ENCODE data around the gene NRN1L.
"Not testable (repeated sequence)": the region's sequence is repeated elsewhere in the genome, so short reads cannot be mapped to it uniquely, and the experiment has no call there.

Gene NRN1L

GRCh38 chr16:67909056-67909742, 24.5 kb downstream of the NRN1L start:
- Histone ChIP-seq H3K4me3 (IDR thresholded peaks at IDR 0.05; ENCODE audit: insufficient read depth, low read depth, low read length) (no peak overlapping the region), H4K20me1 (ENCODE audit: insufficient read depth) (no peaks in the 10 kb centered on the region), H3K9ac (no peak overlapping the region), H3K4me2 (no peak overlapping the region; the same call in 1 of the 2 replicates), H3K36me3 (ENCODE audit: insufficient read depth) (no peaks in the 10 kb centered on the region), H3K79me2 (ENCODE audit: insufficient read depth, low read depth) (no peaks in the 10 kb centered on the region), H3K27me3 (ENCODE audit: insufficient read depth, low read depth) (no peaks in the 10 kb centered on the region), H2AFZ (ENCODE audit: low read depth) (no peak overlapping the region), H3K4me1 (ENCODE audit: low read depth, poor library complexity, severe bottlenecking) (peaks cover 12% of the 10 kb centered on the region), H3K27ac (peak overlapping the region; percentile 27; the same call in 1 of the 2 replicates)
- no peak for TF ChIP-seq CTCF (conservative IDR thresholded peaks at IDR 0.05; ENCODE audit: low read depth, low read length)

- H3K4me2 ChIP-seq: peak overlapping the region; percentile 3; the same call in 1 of the 2 replicates
- 0 out of 2 replicates have a peak, but pooled peaks cover 6% of the 10 kb centered on the region for H3K79me2 ChIP-seq (ENCODE audit: insufficient read depth, low read depth)
- no peak overlapping the region for H3K9ac ChIP-seq
- no peaks in the 10 kb centered on the region for H3K27me3 ChIP-seq (ENCODE audit: insufficient read depth, low read depth)
- H3K36me3 ChIP-seq (ENCODE audit: insufficient read depth): no peaks in the 10 kb centered on the region
- no peak overlapping the region for H2AFZ ChIP-seq (ENCODE audit: low read depth)
- H3K4me3 ChIP-seq (IDR thresholded peaks at IDR 0.05; ENCODE audit: insufficient read depth, low read depth, low read length): no peak overlapping the region
- H3K27ac ChIP-seq: peak overlapping the region; percentile 27; the same call in 1 of the 2 replicates
- H3K4me1 ChIP-seq (ENCODE audit: low read depth, poor library complexity, severe bottlenecking): peaks cover 12% of the 10 kb centered on the region
- H4K20me1 ChIP-seq (ENCODE audit: insufficient read depth): no peaks in the 10 kb centered on the region
- TF ChIP-seq CTCF (conservative IDR thresholded peaks at IDR 0.05; ENCODE audit: low read depth, low read length): no peak
These were observed 25.5 kb downstream of the NRN1L start for GRCh38 chr16:67910158-67910557.

- H3K4me1 ChIP-seq (ENCODE audit: low read depth, poor library complexity, severe bottlenecking): peaks cover 6% of the 10 kb centered on the region
- no peak overlapping the region for H2AFZ ChIP-seq (ENCODE audit: low read depth)
- no peak for TF ChIP-seq CTCF (conservative IDR thresholded peaks at IDR 0.05; ENCODE audit: low read depth, low read length)
- H3K9ac ChIP-seq: no peak overlapping the region
- no peak overlapping the region for H3K4me3 ChIP-seq (IDR thresholded peaks at IDR 0.05; ENCODE audit: insufficient read depth, low read depth, low read length)
- no peak overlapping the region for H3K27ac ChIP-seq
- H3K36me3 ChIP-seq (ENCODE audit: insufficient read depth): no peaks in the 10 kb centered on the region
- H3K4me2 ChIP-seq: no peak overlapping the region
- H3K27me3 ChIP-seq (ENCODE audit: insufficient read depth, low read depth): no peaks in the 10 kb centered on the region
- 0 out of 2 replicates have a peak, but pooled peaks cover 6% of the 10 kb centered on the region for H3K79me2 ChIP-seq (ENCODE audit: insufficient read depth, low read depth)
- no peaks in the 10 kb centered on the region for H4K20me1 ChIP-seq (ENCODE audit: insufficient read depth)
These were observed 30.2 kb downstream of the NRN1L start for GRCh38 chr16:67914758-67915495.

GRCh38 chr16:67915496-67915769, 30.7 kb downstream of the NRN1L start:
- H3K4me2 ChIP-seq; H2AFZ ChIP-seq (ENCODE audit: low read depth); H3K4me3 ChIP-seq (IDR thresholded peaks at IDR 0.05; ENCODE audit: insufficient read depth, low read depth, low read length): not testable (repeated sequence)

More at GRCh38 chr16:67915496-67915769, 30.7 kb downstream of the NRN1L start:
- not testable (repeated sequence) for H3K4me1 ChIP-seq (ENCODE audit: low read depth, poor library complexity, severe bottlenecking); H3K79me2 ChIP-seq (ENCODE audit: insufficient read depth, low read depth); H3K9ac ChIP-seq; H3K27me3 ChIP-seq (ENCODE audit: insufficient read depth, low read depth); H3K36me3 ChIP-seq (ENCODE audit: insufficient read depth); H3K27ac ChIP-seq; H4K20me1 ChIP-seq (ENCODE audit: insufficient read depth)
